ENCODE measurements around the gene MOCS1. TPM values are rescaled to one million over a fixed set of nuclear protein-coding genes. Genes with fewer than 3 reads are reported as not detected.

MOCS1 gene
- total RNA-seq, 4 donors from 2014 or later, result 5.0 to 12.0 (median 8.4) TPM

DNA sequence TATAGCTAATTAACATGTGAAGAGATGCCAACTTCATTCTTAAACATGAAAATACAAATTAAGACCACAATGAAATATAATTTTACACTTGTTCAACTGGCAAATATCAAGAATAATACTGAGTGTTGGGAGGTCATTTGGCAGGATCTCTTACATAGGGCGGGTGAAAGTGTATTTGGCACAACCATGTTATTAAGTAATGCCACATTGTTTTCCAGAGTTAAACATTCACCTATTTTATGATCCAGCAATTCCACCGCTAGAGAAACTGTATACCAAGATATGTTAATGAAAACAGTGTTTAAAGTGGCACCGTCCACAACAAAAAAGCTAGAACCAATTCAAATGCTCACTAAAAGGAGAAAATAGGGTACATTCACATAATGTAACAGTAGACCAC, 14.1 kb downstream of the MOCS1 start:
- Histone ChIP-seq H3K36me3 (peaks cover 0 to 58% (median 2%) of the 10 kb centered on the region in 3 donors), H3K27me3 (no peaks in the 10 kb centered on the region), H3K4me1 (peaks cover 8 to 27% (median 12%) of the 10 kb centered on the region in 3 donors), H3K4me3 (no peak overlapping the region), H3K27ac (no peak overlapping the region), H3K9me3 (no peaks in the 10 kb centered on the region)
- 82 to 85% methylated on average over 3 of the region's 3 CpGs for WGBS, 2 donors
- no peak for DNase-seq
- intact Hi-C loops (cut with DNase I), result no loop called here
- TF ChIP-seq, protein P1, sequence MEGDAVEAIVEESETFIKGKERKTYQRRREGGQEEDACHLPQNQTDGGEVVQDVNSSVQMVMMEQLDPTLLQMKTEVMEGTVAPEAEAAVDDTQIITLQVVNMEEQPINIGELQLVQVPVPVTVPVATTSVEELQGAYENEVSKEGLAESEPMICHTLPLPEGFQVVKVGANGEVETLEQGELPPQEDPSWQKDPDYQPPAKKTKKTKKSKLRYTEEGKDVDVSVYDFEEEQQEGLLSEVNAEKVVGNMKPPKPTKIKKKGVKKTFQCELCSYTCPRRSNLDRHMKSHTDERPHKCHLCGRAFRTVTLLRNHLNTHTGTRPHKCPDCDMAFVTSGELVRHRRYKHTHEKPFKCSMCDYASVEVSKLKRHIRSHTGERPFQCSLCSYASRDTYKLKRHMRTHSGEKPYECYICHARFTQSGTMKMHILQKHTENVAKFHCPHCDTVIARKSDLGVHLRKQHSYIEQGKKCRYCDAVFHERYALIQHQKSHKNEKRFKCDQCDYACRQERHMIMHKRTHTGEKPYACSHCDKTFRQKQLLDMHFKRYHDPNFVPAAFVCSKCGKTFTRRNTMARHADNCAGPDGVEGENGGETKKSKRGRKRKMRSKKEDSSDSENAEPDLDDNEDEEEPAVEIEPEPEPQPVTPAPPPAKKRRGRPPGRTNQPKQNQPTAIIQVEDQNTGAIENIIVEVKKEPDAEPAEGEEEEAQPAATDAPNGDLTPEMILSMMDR (IDR thresholded peaks at IDR 0.05), result no peak
- no peak for TF ChIP-seq POLR2A (IDR thresholded peaks at IDR 0.05)

DNA sequence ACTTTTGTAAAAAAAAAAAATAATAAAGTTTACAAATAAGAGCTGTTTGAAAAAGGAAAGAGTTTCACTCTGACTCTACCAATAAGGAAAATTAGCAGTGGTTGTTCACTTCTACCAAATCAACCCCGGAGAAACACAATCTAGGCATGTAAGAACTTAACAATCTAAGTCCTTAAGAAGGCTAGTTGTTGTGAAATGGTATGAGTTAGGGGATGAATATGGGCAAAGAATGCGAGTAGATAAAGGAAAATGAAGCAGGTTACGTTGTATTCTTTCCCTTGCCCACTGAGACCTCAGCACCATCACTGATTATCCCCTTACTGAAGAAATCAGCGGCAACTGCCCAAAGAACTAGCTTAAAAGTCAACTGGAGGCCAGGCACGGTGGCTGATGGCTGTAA, 15.4 kb downstream of the MOCS1 start:
- peaks cover 5 to 14% (median 7%) of the 10 kb centered on the region in 3 donors for H3K4me1 ChIP-seq
- intact Hi-C loops (cut with DNase I), result no loop called here
- no peak overlapping the region for H3K27ac ChIP-seq
- TF ChIP-seq POLR2A (IDR thresholded peaks at IDR 0.05), result no peak
- peaks cover 0 to 61% (median 5%) of the 10 kb centered on the region in 3 donors for H3K36me3 ChIP-seq
- H3K27me3 ChIP-seq, result no peaks in the 10 kb centered on the region
- no peaks in the 10 kb centered on the region for H3K9me3 ChIP-seq
- DNase-seq, result no peak
- H3K4me3 ChIP-seq, result no peak overlapping the region
- WGBS, 2 donors, result 71 to 88% methylated on average over 5 of the region's 5 CpGs

- intact Hi-C loops (cut with DNase I), result no loop called here
- peaks cover 6 to 67% (median 9%) of the 10 kb centered on the region in 3 donors for H3K36me3 ChIP-seq
- WGBS, 2 donors, result 47 to 87% methylated on average over 3 of the region's 3 CpGs
- H3K27ac ChIP-seq, result no peak overlapping the region
- H3K9me3 ChIP-seq, result no peaks in the 10 kb centered on the region
- DNase-seq, result no peak
- peaks cover 0 to 5% (median 0%) of the 10 kb centered on the region in 3 donors for H3K4me1 ChIP-seq
- TF ChIP-seq, protein P1 (IDR thresholded peaks at IDR 0.05), result no peak
- no peak for TF ChIP-seq POLR2A (IDR thresholded peaks at IDR 0.05)
- no peaks in the 10 kb centered on the region for H3K27me3 ChIP-seq
- H3K4me3 ChIP-seq, result no peak overlapping the region
Measured at GRCh38 chr6:39917981-39918380, 16.3 kb downstream of the MOCS1 start.

DNA sequence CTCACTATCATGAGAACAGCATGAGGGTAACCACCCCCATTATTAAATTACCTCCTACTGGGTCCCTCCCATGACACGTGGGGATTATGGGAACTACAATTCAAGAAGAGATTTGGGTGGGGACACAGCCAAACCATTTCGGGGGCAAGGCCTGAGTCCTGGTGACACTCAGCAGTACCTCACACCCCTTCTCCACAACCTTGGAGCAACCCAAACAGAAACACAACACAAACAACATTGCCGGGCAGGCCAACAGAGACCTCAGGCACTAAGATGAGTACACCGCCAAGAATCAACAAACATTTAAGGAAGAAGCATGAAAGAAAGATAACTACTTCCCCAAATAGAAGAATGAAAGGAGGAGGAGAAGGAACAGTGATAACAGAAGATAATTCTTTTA, 16.9 kb downstream of the MOCS1 start:
- H3K27ac ChIP-seq, result no peak overlapping the region
- no peaks in the 10 kb centered on the region for H3K27me3 ChIP-seq
- WGBS, 2 donors, result 64 to 65% methylated on average over 3 to 4 of the region's 4 CpGs
- no peak for DNase-seq
- H3K9me3 ChIP-seq, result no peaks in the 10 kb centered on the region
- no peaks in the 10 kb centered on the region for H3K4me1 ChIP-seq
- intact Hi-C loops (cut with DNase I), result no loop called here
- H3K36me3 ChIP-seq, result peaks cover 6 to 67% (median 9%) of the 10 kb centered on the region in 3 donors
- TF ChIP-seq, protein P1 (IDR thresholded peaks at IDR 0.05), result no peak
- TF ChIP-seq POLR2A (IDR thresholded peaks at IDR 0.05), result no peak
- no peak overlapping the region for H3K4me3 ChIP-seq

DNA sequence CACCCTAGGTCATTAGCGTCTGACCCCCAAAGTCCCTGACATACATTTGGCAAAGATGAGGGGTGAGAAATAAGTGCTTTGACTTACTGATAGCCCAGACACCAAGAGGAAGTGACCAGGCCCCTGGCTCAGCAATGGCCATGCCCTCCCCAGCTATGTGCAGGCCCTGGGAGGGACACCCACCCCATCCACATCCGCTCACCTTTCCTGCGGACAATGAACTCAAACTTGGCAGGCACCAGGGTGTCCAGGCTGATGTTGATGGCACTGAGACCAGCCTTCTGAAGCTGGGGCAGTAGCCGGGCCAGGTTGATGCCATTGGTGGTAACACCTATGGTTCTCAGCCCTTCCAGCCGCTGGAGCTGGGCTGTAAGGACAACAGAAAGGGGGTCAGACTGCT, 18.4 kb downstream of the MOCS1 start:
- Histone ChIP-seq H3K4me1 (no peaks in the 10 kb centered on the region), H3K27me3 (no peaks in the 10 kb centered on the region), H3K9me3 (no peaks in the 10 kb centered on the region), H3K4me3 (no peak overlapping the region), H3K36me3 (peaks cover 6 to 65% (median 9%) of the 10 kb centered on the region in 3 donors), H3K27ac (no peak overlapping the region)
- DNase-seq, result no peak
- WGBS, 2 donors, result 67 to 100% methylated on average over 1 to 2 of the region's 5 CpGs
- intact Hi-C loops (cut with DNase I), result no loop called here
- TF ChIP-seq, protein P1 (IDR thresholded peaks at IDR 0.05), result no peak
- no peak for TF ChIP-seq POLR2A (IDR thresholded peaks at IDR 0.05)

DNA sequence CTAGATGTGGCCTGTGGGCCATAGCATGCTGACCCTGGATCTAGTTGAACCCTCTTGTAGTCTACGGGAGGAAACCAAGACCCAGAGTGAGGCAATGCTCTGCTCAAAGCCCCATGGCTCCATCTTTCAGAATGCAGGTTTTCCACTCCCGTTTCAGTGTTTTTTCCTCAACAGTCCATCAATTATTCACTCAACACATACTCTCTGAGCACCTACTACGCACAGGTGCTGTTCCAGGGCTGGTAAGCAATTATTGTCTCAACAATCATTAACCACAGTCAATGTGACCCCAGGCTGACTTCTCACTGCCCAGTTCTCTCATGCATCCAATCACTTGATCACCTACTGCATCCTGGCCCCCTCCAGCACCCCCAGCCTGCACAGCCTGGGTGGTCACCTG, 20.0 kb downstream of the MOCS1 start:
- no peak for DNase-seq
- intact Hi-C loops (cut with DNase I), result no loop called here
- peaks cover 6 to 66% (median 9%) of the 10 kb centered on the region in 3 donors for H3K36me3 ChIP-seq
- H3K9me3 ChIP-seq, result no peaks in the 10 kb centered on the region
- no peak overlapping the region for H3K4me3 ChIP-seq
- TF ChIP-seq, protein P1 (IDR thresholded peaks at IDR 0.05), result no peak
- TF ChIP-seq POLR2A (IDR thresholded peaks at IDR 0.05), result no peak
- H3K27ac ChIP-seq, result no peak overlapping the region
- 73 to 90% methylated on average over 3 of the region's 3 CpGs for WGBS, 2 donors
- no peaks in the 10 kb centered on the region for H3K27me3 ChIP-seq
- H3K4me1 ChIP-seq, result no peaks in the 10 kb centered on the region
